NCI-H526 (cell line): ENCODE results near the gene FMN2.

Source experiments
- DNase-seq, 2 experiments: peaks; one replicate each; lab custom pipeline; 2025; lab: John Stamatoyannopoulos, UW

The FMN2 gene

GRCh38 chr1:240491796-240492195, 400.1 kb downstream of the FMN2 start:
- DNase-seq = no peak

GRCh38 chr1:240492832-240493440, 401.3 kb downstream of the FMN2 start:
- no peak for DNase-seq

GRCh38 chr1:240495601-240496000, 403.9 kb downstream of the FMN2 start:
- no peak for DNase-seq

GRCh38 chr1:240496356-240496755, 404.7 kb downstream of the FMN2 start:
- no peak for DNase-seq

GRCh38 chr1:240496941-240497340, 405.3 kb downstream of the FMN2 start:
- no peak for DNase-seq

GRCh38 chr1:240497908-240498307, 406.2 kb downstream of the FMN2 start:
- DNase-seq = no peak

- DNase-seq = no peak
Observed at GRCh38 chr1:240498335-240498734, 406.7 kb downstream of the FMN2 start.

- DNase-seq = no peak
Observed at GRCh38 chr1:240499012-240499411, 407.3 kb downstream of the FMN2 start.

- DNase-seq = no peak
Observed at GRCh38 chr1:240500647-240501046, 409.0 kb downstream of the FMN2 start.

- DNase-seq = no peak
Observed at GRCh38 chr1:240501115-240501514, 409.4 kb downstream of the FMN2 start.

- DNase-seq = no peak
Observed at GRCh38 chr1:240503036-240503435, 411.4 kb downstream of the FMN2 start.

GRCh38 chr1:240503558-240503957, 411.9 kb downstream of the FMN2 start:
- no peak for DNase-seq

- DNase-seq = no peak
Observed at GRCh38 chr1:240506176-240506575, 414.5 kb downstream of the FMN2 start.

GRCh38 chr1:240508201-240508600, 416.5 kb downstream of the FMN2 start:
- DNase-seq = no peak

- no peak for DNase-seq
Observed at GRCh38 chr1:240508950-240509349, 417.3 kb downstream of the FMN2 start.

GRCh38 chr1:240511789-240512188, 420.1 kb downstream of the FMN2 start:
- no peak for DNase-seq

GRCh38 chr1:240515505-240515904, 423.8 kb downstream of the FMN2 start:
- DNase-seq = no peak

- DNase-seq = no peak
Observed at GRCh38 chr1:240516069-240516468, 424.4 kb downstream of the FMN2 start.

- DNase-seq = no peak
Observed at GRCh38 chr1:240517891-240518290, 426.2 kb downstream of the FMN2 start.

- DNase-seq = no peak
Observed at GRCh38 chr1:240522122-240522822, 430.6 kb downstream of the FMN2 start.

GRCh38 chr1:240524356-240525069, 432.8 kb downstream of the FMN2 start:
- DNase-seq = no peak
